Measurements from ENCODE around the gene CABP4. TPM values are rescaled to one million over a fixed set of nuclear protein-coding genes. Genes with fewer than 3 reads are reported as not detected.

The CABP4 gene

GRCh38 chr11:67507864-67508485 lies 52.8 kb downstream of the CABP4 start, which contains the start of gene CDK2AP2:
TSS of gene CDK2AP2 (minus strand) at chr11:67508162. CDS start at chr11:67508082, 80 bp downstream.
- TF ChIP-seq POLR2AphosphoS5 (IDR thresholded peaks at IDR 0.05; ENCODE audit: low read depth) (no peak; the same call in 1 of the 2 replicates), GABPA (IDR thresholded peaks at IDR 0.05; ENCODE audit: low read depth) (peak; percentile 47; the same call in 1 of the 2 replicates)
- DNase-seq (ENCODE audit: low read depth in 1 of 2, low spot score in 1 of 2): peak; percentile 99 to 100
- peak within 1 kb of the TSS; percentile 94 for H3K27ac ChIP-seq (replicated peaks)
- no peaks in the 10 kb centered on the region for H3K27me3 ChIP-seq (ENCODE audit: insufficient read depth, poor library complexity, severe bottlenecking)
- H3K4me3 ChIP-seq (replicated peaks; ENCODE audit: insufficient read depth, low read length): peak within 1 kb of the TSS; percentile 65

GRCh38 chr11:67508486-67509121 lies 53.5 kb downstream of the CABP4 start:
- H3K27me3 ChIP-seq (ENCODE audit: insufficient read depth, poor library complexity, severe bottlenecking): no peaks in the 10 kb centered on the region
- DNase-seq (ENCODE audit: low read depth in 1 of 2, low spot score in 1 of 2): peak; percentile 92 to 96
- TF ChIP-seq CTCF (IDR thresholded peaks at IDR 0.05; ENCODE audit: insufficient read depth, low read length) (no peak), POLR2AphosphoS5 (IDR thresholded peaks at IDR 0.05; ENCODE audit: low read depth) (peak; percentile 50)
- peak overlapping the region; percentile 94 for H3K27ac ChIP-seq (replicated peaks)
- peak overlapping the region; percentile 65 for H3K4me3 ChIP-seq (replicated peaks; ENCODE audit: insufficient read depth, low read length)

GRCh38 chr11:67510023-67510345 lies 54.8 kb downstream of the CABP4 start:
- TF ChIP-seq REST (IDR thresholded peaks at IDR 0.05; ENCODE audit: insufficient replicate concordance, low read depth): no peak
- no peak for TF ChIP-seq GABPA (IDR thresholded peaks at IDR 0.05; ENCODE audit: low read depth)
- no peak for TF ChIP-seq POLR2AphosphoS5 (IDR thresholded peaks at IDR 0.05; ENCODE audit: low read depth)
- TF ChIP-seq SPI1 (IDR thresholded peaks at IDR 0.05; ENCODE audit: borderline replicate concordance, low read depth): no peak
- no peak for TF ChIP-seq CTCF (IDR thresholded peaks at IDR 0.05; ENCODE audit: insufficient read depth, low read length)
- Histone ChIP-seq H3K27ac (replicated peaks) (no peak overlapping the region), H3K4me3 (replicated peaks; ENCODE audit: insufficient read depth, low read length) (no peak overlapping the region), H3K27me3 (ENCODE audit: insufficient read depth, poor library complexity, severe bottlenecking) (no peaks in the 10 kb centered on the region)
- no peak for DNase-seq (ENCODE audit: low read depth in 1 of 2, low spot score in 1 of 2)

Small RNA genes lying within 50 kb of the gene (microRNA-seq; reads per million reads assigned to microRNA genes)
- gene MIR6752: not detected

Data from HL-60 (cell line).